NCI-H69 (cell line): ENCODE results near the gene YIPF1.

Experiments used
- DNase-seq: peaks from one replicate; lab custom pipeline; 2025; lab: John Stamatoyannopoulos, UW

YIPF1 gene

DNA sequence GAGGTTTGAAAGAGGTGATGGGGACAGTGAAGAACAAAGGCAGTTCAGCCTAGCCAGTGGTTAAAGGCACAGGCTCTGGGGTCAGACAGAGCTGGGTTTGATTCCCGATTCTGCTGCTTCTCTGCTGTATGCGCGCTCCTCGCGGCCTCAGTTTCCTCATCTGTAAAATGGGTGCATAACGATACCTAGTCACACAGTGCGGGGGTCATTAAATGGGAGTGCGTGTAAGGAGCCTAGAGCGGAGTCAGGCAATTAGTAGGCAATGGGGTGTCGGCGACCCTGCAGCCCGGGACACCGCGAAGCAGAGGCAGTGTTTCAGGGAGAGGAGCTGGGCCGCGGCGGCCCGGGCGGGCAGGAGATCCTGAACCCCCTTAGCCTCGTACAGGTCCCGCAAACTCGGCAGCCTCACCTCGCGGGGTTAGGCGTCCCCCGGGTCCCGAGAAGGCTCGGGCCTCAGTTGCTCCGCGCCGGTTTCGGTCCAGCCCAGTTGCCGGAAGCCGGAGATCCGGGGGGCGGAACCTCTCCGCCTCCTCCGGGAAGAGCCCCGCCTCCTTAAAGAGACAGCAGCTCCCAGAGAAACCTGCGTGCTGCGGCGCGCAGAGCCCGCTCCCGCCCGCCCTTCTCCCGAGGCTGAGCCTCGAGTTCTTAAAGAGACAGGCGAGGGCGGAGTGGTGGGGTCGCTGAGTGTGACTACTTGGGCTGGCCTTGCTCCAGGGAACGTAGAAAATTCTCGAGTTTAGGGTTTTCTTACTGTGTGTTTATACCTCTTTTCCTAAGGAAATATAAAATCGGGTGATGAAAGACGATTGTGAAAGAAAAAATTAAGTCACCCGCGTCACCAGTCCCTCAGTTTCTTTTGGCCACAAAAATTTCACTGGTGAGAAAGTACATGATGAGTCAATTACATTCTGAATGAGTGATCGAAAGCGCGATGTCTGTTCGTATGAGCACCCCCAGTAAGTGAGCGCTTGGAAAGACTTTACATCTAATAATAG is at the start of gene YIPF1:
YIPF1 (minus strand) TSS at position 494 of the 995 bp plus-strand sequence. CDS start 860 bp downstream, outside the sequence.
- peak; percentile 91 for DNase-seq

DNA sequence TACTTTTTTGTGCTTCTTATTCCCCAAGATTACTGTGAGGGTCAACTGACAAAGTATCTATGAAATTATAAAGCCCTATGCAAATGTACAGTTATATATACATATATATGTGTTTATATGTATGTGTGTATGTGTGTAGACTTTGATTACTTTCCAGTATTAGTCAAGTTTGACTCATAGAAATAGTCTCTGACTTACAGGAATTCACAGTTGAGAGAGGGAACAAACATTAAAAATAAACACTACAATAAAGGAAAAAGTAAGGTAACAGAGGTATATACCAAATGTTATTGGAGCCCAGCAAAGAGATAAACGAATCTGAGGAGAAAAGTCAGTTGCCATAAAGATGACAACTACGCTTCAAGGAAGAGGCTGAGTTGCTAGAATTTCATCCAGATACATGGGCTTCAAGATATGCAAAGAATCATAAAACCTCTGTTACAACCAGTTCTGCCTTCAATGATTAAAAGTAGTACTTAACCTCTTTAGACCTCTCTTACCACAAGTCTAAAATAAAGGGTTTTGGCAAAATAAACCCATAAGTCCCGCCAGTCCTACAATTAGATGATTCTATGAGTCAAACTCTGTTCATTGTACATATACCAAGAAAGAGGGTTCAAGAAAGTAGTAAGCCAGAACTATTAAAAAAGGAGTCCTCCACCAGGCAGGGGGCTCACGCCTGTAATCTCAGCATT is 48.7 kb upstream of the YIPF1 start:
- no peak for DNase-seq

DNA sequence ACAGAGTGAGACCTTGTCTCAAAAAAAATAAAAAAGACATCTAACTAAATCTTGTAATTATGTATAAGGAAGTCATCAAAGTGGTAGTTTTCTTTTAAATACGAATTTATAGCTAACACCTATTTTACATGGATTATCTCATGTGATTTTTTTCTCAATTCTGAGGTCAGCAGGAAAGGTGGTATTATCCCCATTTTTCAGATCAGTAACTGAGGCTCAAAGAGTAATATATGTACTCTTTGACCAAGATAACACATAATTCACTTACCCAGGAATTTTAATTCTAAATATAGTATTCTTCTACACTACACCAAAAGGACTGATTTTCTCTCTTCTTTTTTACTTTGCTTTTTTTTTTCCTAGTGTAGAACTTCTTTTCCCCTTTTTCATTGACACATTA is 46.8 kb upstream of the YIPF1 start:
- DNase-seq = no peak

DNA sequence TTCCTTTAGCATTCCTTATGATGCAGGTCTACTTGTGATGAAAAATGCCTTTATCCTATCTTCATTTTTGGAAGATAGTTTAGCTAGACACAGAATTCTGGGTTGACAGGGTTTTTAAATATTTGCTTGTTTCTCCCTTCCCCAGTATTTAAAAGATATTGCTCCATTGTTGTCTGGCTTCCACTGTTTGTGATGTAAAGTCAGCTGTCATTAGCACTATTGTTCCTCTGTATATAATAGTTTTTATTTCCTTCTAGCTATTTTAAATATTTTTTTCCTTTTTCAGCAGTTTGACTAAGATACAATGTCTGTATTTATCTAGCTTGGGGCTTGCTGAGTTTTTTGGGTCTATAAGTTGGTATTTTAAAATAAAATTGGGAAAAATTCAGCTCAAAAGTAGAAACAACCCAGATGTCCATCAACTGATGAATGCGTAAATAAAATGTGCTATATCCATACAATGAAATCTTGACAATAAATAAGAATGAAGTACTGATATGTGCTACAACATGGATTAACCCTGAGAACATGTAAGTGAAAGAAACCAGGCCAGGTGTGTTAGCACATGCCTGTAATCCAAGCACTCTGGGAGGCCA is 44.7 kb upstream of the YIPF1 start:
- no peak for DNase-seq

DNA sequence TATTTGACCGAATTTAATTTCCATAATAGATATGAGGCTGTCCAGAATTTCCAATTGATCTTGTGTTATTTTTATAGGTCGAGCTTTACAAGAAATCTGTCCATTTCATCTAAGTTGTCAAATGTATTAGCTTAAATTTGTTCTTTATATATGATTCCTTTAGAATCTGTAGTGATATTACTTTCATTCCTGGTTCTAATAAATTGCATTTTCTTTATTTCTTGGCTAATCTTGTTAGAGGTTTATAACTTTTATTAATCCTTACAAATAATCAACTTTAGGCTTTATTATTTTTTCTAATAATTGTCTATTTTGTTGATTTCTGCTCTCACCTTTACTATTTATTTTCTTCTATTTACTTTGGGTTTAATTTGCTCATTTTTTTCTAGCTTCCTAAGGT is 41.9 kb upstream of the YIPF1 start:
- DNase-seq = no peak

DNA sequence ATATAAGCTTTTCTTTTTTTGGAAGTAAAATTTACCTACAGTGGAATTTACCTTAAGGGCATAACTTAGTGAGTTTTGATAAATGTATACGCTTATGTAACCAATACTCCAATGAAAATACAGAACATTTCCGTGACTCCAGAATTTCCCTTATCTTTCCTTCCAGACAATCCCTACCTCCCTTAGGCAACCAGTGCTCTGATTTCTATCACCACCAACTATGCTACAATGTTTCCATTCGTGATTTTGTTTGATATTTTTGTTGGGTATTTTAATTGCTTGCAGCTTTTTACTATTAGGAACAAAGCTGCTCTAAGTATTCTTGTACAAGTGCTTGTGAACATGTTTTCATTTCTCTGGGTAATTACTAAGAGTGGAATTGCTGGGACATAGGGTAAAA is 41.3 kb upstream of the YIPF1 start:
- DNase-seq = no peak

DNA sequence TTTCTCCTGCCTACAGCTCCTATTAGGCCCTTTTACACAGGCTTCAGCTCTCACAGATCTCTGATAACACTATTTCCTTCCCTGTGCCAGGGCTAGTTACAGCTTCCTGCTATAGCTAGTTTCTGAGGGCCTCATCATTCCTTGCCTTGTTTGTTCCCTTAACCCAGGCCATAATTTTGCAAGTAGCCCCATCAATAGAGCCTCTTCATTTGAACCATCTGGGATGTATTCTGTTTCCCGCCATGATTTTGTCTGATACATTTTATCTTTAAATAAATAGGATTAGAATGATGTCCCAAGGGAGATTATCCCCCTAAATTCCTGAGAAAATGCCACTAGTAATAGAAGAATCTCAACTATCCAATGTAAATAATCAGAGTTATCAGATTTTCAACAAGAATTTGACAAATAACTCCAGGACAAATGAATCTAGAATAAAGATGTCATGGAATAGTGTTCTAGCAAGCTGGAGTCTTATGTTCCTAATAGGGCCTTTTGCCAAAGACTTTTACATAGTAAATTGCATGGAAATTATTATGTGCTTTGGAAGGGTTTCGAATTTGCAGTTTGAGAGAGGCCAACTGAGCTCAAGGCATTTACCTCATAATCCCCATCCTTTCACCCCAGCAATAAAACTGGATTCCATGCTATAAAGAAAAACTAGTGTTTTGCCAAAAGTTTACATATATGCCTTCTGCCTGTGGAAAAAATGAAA is 39.8 kb upstream of the YIPF1 start:
- no peak for DNase-seq

DNA sequence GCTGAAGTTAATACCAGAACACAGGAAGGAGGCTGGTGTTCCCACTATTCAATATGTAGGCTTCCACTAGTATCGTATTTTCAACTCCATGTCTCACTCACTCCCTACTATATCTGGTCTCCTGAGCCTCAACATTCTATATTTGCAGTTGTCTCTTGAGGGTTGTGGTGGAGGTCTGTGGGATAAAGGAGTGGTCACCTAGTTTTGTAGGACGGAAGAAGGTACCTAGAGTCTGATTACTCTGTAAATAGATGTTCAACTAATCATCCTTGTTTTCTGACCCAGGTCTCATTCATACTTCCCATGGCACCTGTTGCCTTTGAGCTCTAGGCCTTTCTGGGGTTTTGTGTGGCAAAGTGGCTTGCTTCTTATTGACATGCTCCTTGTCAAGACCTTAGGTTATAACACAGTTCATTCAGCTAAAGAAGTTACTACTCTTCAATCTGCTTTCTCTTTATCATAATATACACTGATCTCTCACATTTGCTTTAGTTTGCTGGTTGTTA is 37.8 kb upstream of the YIPF1 start:
- DNase-seq = no peak

DNA sequence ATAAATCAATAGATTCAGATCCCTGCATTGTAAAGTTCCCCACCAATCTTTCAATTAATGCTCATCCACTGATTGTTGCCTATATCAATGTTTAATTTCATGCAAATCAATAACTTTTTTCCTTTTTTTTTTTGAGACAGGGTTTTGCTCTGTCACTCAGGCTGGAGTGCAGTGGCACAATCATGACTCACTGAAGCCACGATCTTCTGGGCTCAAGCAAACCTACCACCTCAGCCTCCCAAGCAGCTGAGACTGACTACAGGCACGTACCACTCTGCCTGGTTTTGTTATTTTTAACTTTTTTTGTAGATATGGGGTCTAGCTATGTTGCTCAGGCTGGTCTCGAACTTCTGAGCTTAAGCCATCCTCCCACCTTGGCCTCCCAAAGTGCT is 30.1 kb upstream of the YIPF1 start:
- DNase-seq = no peak

DNA sequence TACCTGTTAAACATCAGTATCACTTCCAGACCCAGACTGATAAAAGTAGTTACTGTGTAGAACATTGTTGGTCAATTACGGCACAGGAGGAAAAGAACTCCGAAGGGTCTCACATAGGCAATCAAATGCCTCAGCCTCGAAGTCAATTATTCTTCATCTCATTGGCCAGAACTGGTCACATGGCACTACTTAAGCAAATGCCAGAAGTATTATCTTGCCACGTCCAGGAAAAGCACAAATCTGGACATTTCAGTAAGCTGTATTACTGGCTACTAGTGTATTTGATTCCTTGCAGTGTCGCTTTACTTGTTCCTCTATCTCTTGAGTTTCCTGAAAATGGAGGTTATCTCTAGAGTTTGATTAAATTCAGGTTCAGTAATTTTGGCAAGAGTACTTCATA is 28.7 kb upstream of the YIPF1 start:
- no peak for DNase-seq

DNA sequence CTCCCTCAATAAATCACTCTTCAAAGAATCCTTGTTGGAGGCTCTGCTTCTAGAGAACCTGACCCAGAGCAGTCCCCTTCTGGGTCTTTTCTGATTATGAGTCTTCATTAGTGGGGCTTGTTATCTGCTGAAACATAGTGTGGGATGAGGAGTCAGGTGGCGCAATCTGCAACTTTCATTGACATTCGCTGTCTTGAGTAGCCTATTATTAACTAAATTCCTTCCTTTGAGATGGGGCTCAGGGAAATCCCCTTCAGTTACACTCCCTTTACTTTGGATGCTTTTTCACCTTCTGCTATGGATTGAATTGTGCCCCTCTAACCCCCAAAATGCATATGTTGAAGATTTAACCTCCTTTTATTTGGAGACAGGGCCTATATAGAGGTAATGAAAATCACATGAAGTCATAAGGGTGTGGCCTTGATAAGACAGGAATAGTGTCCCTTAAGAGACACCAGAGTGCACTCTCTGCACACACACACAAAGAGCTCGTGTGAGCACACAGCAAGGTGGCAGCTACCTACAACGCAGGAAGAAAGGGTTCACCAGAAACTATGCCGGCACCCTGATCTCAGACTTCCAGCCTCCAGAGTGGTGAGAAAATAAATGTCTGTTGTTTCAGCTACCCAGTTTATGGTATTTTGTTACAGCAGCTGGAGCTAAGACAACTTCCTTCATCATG is 23.9 kb upstream of the YIPF1 start:
- no peak for DNase-seq

DNA sequence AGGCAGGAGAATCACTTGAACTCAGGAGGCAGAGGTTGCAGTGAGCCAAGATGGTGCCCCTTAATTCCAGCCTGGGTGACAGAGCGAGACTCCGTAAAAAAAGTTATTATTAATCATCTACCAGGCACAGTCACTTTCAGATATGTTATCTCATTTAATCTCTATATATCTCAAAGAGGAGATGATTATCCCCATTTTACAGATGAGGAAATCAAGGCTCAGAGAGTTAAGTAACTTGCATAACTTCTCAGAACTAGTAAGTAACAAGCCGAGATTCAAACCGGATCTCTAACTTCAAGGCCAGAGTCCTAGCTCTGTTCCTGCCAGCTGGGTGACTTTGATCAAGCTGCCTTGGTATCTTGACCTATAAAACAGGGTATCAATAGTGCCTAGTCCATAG is 21.8 kb upstream of the YIPF1 start:
- no peak for DNase-seq

DNA sequence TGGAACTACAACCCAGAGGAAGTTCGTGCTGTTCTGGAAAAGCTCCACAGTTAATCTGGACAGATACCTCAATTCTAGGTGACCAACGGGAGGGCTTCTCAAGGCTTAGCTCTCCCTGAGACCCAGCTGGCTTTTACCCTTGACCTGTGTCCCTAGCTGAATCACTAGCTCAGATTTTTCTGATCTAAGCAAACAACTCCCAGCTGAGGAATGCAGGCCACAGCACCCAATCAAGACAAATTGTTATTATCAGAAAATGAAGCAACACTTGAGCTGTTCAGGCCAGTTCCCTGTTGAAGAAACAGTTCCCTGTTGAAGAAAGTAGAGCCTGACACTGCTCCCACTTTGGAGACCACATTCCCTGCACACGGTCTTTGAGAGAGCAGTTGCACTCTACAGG is 20.3 kb upstream of the YIPF1 start:
- DNase-seq = no peak

DNA sequence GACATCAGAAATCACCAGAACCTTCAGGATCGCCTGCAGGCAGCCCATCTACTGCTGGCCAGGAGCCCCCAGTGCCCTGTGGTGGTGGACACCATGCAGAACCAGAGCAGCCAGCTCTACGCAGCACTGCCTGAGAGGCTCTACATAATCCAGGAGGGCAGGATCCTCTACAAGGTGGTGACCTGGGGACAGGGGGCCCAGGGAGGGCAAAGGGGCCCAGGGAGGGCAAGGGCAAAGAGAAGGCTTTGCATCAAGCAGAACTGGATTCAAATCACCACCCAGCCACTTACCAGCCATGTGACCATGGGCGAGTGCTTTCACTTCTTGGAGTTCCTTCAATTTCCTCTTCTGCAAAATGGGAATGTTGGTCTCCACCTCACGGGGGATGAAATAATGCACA is 16.5 kb upstream of the YIPF1 start:
- no peak for DNase-seq

DNA sequence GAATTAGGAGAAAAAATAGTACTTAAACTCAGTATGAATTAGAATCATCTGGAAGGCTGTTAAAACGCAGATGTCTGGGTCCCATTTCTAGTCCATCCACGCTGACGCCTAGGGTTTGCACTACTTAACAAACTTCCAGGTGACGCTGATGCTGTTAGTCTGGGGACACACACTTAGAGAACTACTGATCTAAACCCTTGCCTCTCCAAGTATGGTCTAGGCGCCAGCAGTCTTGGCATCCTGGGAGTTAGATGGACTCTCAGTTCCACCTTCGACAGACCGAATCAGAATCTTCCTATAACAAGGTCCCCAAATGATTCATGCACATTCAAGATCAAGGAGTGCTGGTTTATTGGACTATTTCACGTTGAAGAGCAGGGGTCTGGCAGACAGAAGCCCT is 15.9 kb upstream of the YIPF1 start:
- DNase-seq = no peak

DNA sequence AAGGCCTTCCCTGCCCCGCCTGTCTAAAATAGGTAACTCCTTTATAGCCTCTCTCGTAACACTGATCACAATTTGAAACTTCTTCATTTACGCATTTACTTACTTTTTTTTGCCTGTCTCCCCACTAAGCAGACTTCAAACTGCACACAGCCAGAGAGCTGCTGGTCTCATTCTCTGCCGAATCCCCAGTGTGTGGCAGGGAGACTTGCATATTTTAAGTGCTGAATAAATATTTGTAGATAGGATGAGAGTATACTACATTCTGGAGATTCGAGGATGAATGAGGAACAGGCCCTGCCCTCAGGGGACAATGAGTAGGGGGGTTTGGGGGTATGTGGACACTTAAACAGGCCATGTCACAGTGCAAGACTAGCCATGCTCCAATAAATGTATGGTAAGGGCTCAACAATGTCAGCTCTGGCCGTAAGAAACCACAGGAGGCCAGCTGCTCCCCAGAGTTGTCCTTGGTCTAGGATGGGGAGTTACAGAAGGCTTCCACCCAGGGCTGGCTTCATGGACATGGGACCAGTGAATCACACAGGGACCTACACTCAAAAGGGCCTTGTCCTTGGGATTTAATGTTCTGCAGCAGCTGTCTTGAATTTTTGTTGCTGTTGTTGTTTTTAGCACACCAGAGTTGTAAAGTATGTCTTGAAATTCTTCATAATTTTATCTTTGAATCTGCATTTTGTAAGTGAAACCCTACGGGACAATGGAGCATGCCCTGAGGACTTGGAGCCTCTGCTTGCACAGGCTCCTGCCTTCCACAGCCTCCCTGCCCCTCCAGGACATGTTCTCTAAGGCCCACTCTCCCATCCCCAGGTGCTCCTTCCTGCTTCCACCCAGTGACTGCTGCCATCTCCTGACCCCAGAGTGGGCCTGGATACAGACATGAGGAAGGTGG is 12.9 kb upstream of the YIPF1 start:
- peak; percentile 2 for DNase-seq

DNA sequence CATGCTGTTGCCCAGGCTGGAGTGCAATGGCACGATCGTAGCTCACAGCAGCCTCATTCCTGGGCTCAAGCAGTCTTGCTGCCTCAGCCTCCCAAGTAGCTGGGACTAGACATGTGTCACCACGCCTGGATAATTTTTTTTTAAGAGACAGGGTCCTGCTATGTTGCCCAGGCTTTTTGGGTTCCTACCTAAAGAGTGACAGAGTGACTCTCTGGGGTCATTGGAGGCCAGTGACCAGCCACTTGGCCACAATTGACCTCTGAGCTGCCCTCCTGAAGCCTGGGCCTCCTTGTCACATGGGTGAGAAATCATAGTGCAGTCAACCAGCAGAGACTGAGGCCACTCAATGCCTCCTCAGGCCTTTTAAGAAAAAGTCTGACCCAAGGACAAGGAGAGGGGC is 10.1 kb upstream of the YIPF1 start:
- no peak for DNase-seq

DNA sequence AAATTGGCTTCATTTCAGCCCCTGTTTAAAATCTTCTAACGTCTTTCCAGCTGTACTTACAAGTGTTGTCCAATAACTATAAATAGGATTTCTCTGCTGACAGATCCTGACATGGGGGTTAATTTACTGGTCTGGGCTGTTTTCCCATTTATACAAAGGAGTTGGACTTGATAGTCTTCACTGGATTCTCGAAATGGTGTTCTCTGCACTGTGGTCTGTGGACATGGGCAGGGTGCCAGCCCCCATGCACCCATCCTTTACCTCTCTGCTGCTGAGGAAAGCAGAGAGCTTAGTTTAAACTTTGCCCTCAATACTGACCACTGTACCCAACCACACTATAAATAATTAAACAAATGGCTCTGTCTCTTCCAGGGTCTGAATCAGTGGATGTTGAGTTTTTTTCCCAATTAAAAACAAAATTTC is 9.6 kb upstream of the YIPF1 start:
- peak; percentile 34 for DNase-seq

DNA sequence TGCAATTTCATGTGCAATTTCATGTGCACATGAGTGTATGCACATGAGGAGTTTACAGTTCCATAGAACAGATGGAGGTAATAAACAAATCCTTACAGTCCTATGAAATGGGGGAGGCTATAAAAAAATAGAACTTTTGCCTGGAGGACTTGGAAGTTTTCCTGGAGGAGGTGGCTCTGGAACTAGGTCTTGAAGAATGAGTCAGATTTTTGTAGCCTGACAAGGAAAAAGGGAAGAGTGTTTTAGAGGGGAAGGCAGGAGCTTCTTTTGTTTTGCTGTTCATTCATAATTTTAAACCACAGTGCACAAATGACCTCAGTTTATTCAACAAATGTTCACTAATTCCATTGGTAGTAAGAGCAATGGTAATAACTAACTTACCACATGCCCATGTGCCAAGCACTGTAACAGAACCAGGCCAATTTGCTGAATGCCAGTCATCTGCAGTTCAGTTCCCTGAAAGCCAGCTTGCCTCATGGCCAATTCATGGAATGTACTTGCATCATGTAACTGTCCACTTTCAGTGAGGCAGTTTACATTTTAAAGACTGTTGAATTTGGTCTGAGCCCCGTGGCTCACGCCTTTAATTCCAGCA is 7.1 kb upstream of the YIPF1 start:
- DNase-seq = no peak

DNA sequence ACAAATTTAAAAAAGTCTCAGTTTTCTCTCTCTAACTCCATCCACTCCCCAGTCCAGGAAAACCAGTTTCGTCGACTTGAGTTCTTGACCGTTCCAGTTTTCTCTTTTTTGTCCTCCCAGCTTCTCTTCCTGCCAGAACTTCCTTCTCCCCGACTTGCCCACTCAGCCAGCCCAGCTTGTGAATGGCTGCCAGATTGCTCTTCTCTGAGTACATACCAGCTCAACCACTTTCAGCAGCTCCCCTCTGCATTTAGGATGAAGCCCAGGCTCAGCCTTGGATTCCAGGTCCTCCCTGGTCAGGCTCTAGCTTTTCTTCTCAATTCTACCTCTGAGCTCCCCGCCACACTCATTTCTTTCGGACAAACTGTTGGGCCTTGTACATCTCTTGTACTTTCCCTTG is 5.8 kb upstream of the YIPF1 start:
- no peak for DNase-seq
